ENCODE measurements around the gene ATP5MK. TPM values are rescaled to one million over a fixed set of nuclear protein-coding genes. Genes with fewer than 3 reads are reported as not detected.
"Not testable (repeated sequence)": the region's sequence is repeated elsewhere in the genome, so short reads cannot be mapped to it uniquely, and the experiment has no call there.

Gene ATP5MK
- total RNA-seq, 2 donors from 2014 or later = 360 to 396 TPM

DNA sequence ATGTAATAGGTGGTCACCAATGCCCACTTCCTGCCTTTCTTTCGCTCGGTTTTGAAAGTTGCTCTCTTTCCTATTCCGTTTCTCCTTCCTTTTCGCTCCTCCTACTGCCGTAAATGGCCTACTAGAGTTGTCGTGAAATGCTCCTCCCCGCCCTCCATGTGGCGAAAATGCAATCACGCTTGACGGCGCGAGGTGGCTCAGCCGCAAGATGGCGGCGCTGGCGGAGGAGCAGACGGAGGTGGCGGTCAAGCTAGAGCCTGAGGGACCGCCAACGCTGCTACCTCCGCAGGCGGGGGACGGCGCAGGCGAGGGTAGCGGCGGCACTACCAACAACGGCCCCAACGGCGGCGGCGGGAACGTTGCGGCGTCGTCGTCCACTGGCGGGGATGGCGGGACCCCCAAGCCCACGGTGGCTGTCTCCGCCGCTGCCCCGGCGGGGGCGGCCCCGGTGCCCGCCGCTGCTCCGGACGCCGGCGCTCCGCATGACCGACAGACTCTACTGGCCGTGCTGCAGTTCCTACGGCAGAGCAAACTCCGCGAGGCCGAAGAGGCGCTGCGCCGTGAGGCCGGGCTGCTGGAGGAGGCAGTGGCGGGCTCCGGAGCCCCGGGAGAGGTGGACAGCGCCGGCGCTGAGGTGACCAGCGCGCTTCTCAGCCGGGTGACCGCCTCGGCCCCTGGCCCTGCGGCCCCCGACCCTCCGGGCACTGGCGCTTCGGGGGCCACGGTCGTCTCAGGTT lies 28.3 kb downstream of the ATP5MK start, which contains the start of gene TAF5:
TAF5 (plus strand) TSS at position 195 of the 737 bp plus-strand sequence; CDS start at position 209, 14 bp downstream.
- Histone ChIP-seq H3K27ac (ENCODE audit: low read depth, low read length) (peak within 1 kb of the TSS; percentile 54), H3K27me3 (ENCODE audit: control insufficient read depth, insufficient read depth, low read length, poor library complexity, severe bottlenecking) (no peaks in the 10 kb centered on the region), H3K36me3 (ENCODE audit: control insufficient read depth, insufficient read depth, low read length) (no peaks in the 10 kb centered on the region), H3K4me3 (ENCODE audit: low read length) (peak within 1 kb of the TSS; percentile 81), H3K4me1 (ENCODE audit: control insufficient read depth, insufficient read depth, low read length) (no peaks in the 10 kb centered on the region), H3K9ac (ENCODE audit: extremely low read depth, low read length, poor library complexity, severe bottlenecking) (peak within 1 kb of the TSS; percentile 55), H3K9me3 (ENCODE audit: control insufficient read depth, low read length) (no peaks in the 10 kb centered on the region)
- no peak for TF ChIP-seq CTCF (conservative IDR thresholded peaks at IDR 0.05)
- Mint-ChIP-seq H3K27me3 (ENCODE audit: insufficient read depth) (no peaks in the 10 kb centered on the region), H3K36me3 (ENCODE audit: low read depth) (no peaks in the 10 kb centered on the region), H3K4me3 (peak within 1 kb of the TSS; percentile 71), H3K9me3 (peaks cover 5% of the 10 kb centered on the region), H3K27ac (peak within 1 kb of the TSS; percentile 77), H3K4me1 (peaks cover 2% of the 10 kb centered on the region)
- WGBS, 2 experiments (ENCODE audit: insufficient coverage in 1 of 2, insufficient read length in 1 of 2) = 0% methylated on average over 15 to 81 of the region's 81 CpGs
- peak; percentile 97 for DNase-seq

GRCh38 chr10:103367379-103367781 lies 28.9 kb downstream of the ATP5MK start:
- peak overlapping the region; percentile 81 for H3K4me3 ChIP-seq (ENCODE audit: low read length)
- Mint-ChIP-seq H3K27me3 (ENCODE audit: insufficient read depth) (no peaks in the 10 kb centered on the region), H3K9me3 (peaks cover 5% of the 10 kb centered on the region), H3K4me1 (peaks cover 2% of the 10 kb centered on the region), H3K27ac (peak overlapping the region; percentile 77), H3K4me3 (peak overlapping the region; percentile 71), H3K36me3 (ENCODE audit: low read depth) (no peaks in the 10 kb centered on the region)
- H3K9me3 ChIP-seq (ENCODE audit: control insufficient read depth, low read length) = no peaks in the 10 kb centered on the region
- H3K9ac ChIP-seq (ENCODE audit: extremely low read depth, low read length, poor library complexity, severe bottlenecking) = no peak overlapping the region
- H3K27me3 ChIP-seq (ENCODE audit: control insufficient read depth, insufficient read depth, low read length, poor library complexity, severe bottlenecking) = no peaks in the 10 kb centered on the region
- H3K27ac ChIP-seq (ENCODE audit: low read depth, low read length) = no peak overlapping the region
- no peaks in the 10 kb centered on the region for H3K4me1 ChIP-seq (ENCODE audit: control insufficient read depth, insufficient read depth, low read length)
- 85 to 100% methylated on average over 4 to 8 of the region's 10 CpGs for WGBS, 2 experiments (ENCODE audit: insufficient coverage in 1 of 2, insufficient read length in 1 of 2)
- no peak for TF ChIP-seq CTCF (conservative IDR thresholded peaks at IDR 0.05)
- DNase-seq = no peak
- H3K36me3 ChIP-seq (ENCODE audit: control insufficient read depth, insufficient read depth, low read length) = no peaks in the 10 kb centered on the region

- not testable (repeated sequence) for H3K36me3 Mint-ChIP-seq (ENCODE audit: low read depth); H3K27ac ChIP-seq (ENCODE audit: low read depth, low read length); H3K27me3 Mint-ChIP-seq (ENCODE audit: insufficient read depth); H3K27me3 ChIP-seq (ENCODE audit: control insufficient read depth, insufficient read depth, low read length, poor library complexity, severe bottlenecking); H3K9me3 ChIP-seq (ENCODE audit: control insufficient read depth, low read length); H3K4me1 ChIP-seq (ENCODE audit: control insufficient read depth, insufficient read depth, low read length); H3K9ac ChIP-seq (ENCODE audit: extremely low read depth, low read length, poor library complexity, severe bottlenecking); H3K4me1 Mint-ChIP-seq; H3K27ac Mint-ChIP-seq; H3K4me3 Mint-ChIP-seq; DNase-seq; H3K36me3 ChIP-seq (ENCODE audit: control insufficient read depth, insufficient read depth, low read length); H3K4me3 ChIP-seq (ENCODE audit: low read length); H3K9me3 Mint-ChIP-seq
- WGBS, 2 experiments (ENCODE audit: insufficient coverage in 1 of 2, insufficient read length in 1 of 2) = 94 to 97% methylated on average over 8 to 9 of the region's 9 CpGs
Measured at GRCh38 chr10:103360791-103361190, 35.5 kb downstream of the ATP5MK start.

- H3K9me3 Mint-ChIP-seq = not testable (repeated sequence)
- 91% methylated on average over 3 of the region's 4 CpGs; no CpG with 5 or more reads in 1 of the 2 experiments for WGBS, 2 experiments (ENCODE audit: insufficient coverage in 1 of 2, insufficient read length in 1 of 2)
Measured at GRCh38 chr10:103359493-103359892, 36.8 kb downstream of the ATP5MK start.

More at GRCh38 chr10:103359493-103359892, 36.8 kb downstream of the ATP5MK start:
- not testable (repeated sequence) for DNase-seq; H3K27me3 ChIP-seq (ENCODE audit: control insufficient read depth, insufficient read depth, low read length, poor library complexity, severe bottlenecking); H3K9ac ChIP-seq (ENCODE audit: extremely low read depth, low read length, poor library complexity, severe bottlenecking); H3K4me3 ChIP-seq (ENCODE audit: low read length); H3K27ac Mint-ChIP-seq; H3K27ac ChIP-seq (ENCODE audit: low read depth, low read length); H3K4me3 Mint-ChIP-seq; H3K9me3 ChIP-seq (ENCODE audit: control insufficient read depth, low read length); H3K36me3 Mint-ChIP-seq (ENCODE audit: low read depth); H3K4me1 Mint-ChIP-seq; H3K27me3 Mint-ChIP-seq (ENCODE audit: insufficient read depth); H3K4me1 ChIP-seq (ENCODE audit: control insufficient read depth, insufficient read depth, low read length); H3K36me3 ChIP-seq (ENCODE audit: control insufficient read depth, insufficient read depth, low read length)
